T-helper 1 cell treated with Interleukin-12 subunit alpha and Interleukin-12 subunit beta and Interleukin-4 antibody, amounts not matched to agents 30 ng/mL and 1 ng/mL, for 36 hours (primary cell): ENCODE measurements around the gene NAT8L. TPM values are rescaled to one million over a fixed set of nuclear protein-coding genes. Genes with fewer than 3 reads are reported as not detected.

Experiments
- intact Hi-C: fragments of 100-400 bp; cut with micrococcal nuclease; formaldehyde crosslinking; loops from one replicate; pipeline ENCODE4 v1.15.1; 2024
- total RNA-seq: library from RNA; stranded (reverse); gene quantifications from 2 replicates; pipeline ENCODE4 v1.2.3, GENCODE V29; 2022

The NAT8L gene
- total RNA-seq, 1 donor from 2014 or later = 5.2 TPM

GRCh38 chr4:2090642-2091041 lies 31.5 kb downstream of the NAT8L start:
- intact Hi-C loops = no loop called here

GRCh38 chr4:2091990-2092668 lies 33.0 kb downstream of the NAT8L start:
- intact Hi-C loops = no loop called here

GRCh38 chr4:2092669-2093053 lies 33.5 kb downstream of the NAT8L start:
- intact Hi-C loops = no loop called here

GRCh38 chr4:2093265-2093664 lies 34.1 kb downstream of the NAT8L start:
- intact Hi-C loops = no loop called here

- intact Hi-C loops = no loop called here
Observed at GRCh38 chr4:2094545-2094944, 35.4 kb downstream of the NAT8L start.

GRCh38 chr4:2095236-2096072 lies 36.3 kb downstream of the NAT8L start:
- intact Hi-C loops = no loop called here

GRCh38 chr4:2096073-2096609 lies 37.0 kb downstream of the NAT8L start:
- intact Hi-C loops = no loop called here

- intact Hi-C loops = no loop called here
Observed at GRCh38 chr4:2101346-2102044, 42.4 kb downstream of the NAT8L start.

- intact Hi-C loops = no loop called here
Observed at GRCh38 chr4:2102045-2102883, 43.1 kb downstream of the NAT8L start.

- intact Hi-C loops = no loop called here
Observed at GRCh38 chr4:2103127-2103842, 44.2 kb downstream of the NAT8L start.

- intact Hi-C loops = no loop called here
Observed at GRCh38 chr4:2103843-2104547, 44.9 kb downstream of the NAT8L start.

GRCh38 chr4:2104556-2105345 lies 45.6 kb downstream of the NAT8L start:
- intact Hi-C loops = no loop called here

GRCh38 chr4:2105559-2105958 lies 46.4 kb downstream of the NAT8L start:
- intact Hi-C loops = no loop called here

- intact Hi-C loops = no loop called here
Observed at GRCh38 chr4:2116687-2117400, 57.7 kb downstream of the NAT8L start.
